Measurements from ENCODE around the gene FUBP3. TPM values are rescaled to one million over a fixed set of nuclear protein-coding genes. Genes with fewer than 3 reads are reported as not detected.

FUBP3 gene
- total and polyA plus RNA-seq, 2 experiments from 2014 or later: 82.0 to 115 TPM

- DNase-seq (ENCODE audit: low read depth in 1 of 2, low spot score in 1 of 2): no peak
- no peak overlapping the region for H3K27ac ChIP-seq
- H3K4me3 ChIP-seq: no peak overlapping the region
- no peak for TF ChIP-seq CTCF (IDR thresholded peaks at IDR 0.05; ENCODE audit: low read depth, low read length)
- peaks cover 4% of the 10 kb centered on the region for H3K4me1 ChIP-seq (ENCODE audit: low read depth)
- no peaks in the 10 kb centered on the region for H3K36me3 ChIP-seq
- H3K9me3 ChIP-seq (ENCODE audit: low read depth): no peaks in the 10 kb centered on the region
- H3K27me3 ChIP-seq: peaks cover 100% of the 10 kb centered on the region
These were observed 83.0 kb downstream of the FUBP3 start for GRCh38 chr9:130662099-130662969.

GRCh38 chr9:130662970-130663257, 83.5 kb downstream of the FUBP3 start:
- no peak for DNase-seq (ENCODE audit: low read depth in 1 of 2, low spot score in 1 of 2)
- H3K36me3 ChIP-seq: no peaks in the 10 kb centered on the region
- H3K27ac ChIP-seq: no peak overlapping the region
- no peaks in the 10 kb centered on the region for H3K9me3 ChIP-seq (ENCODE audit: low read depth)
- no peak for TF ChIP-seq CTCF (IDR thresholded peaks at IDR 0.05; ENCODE audit: low read depth, low read length)
- H3K4me3 ChIP-seq: no peak overlapping the region
- H3K27me3 ChIP-seq: peaks cover 100% of the 10 kb centered on the region
- peaks cover 4% of the 10 kb centered on the region for H3K4me1 ChIP-seq (ENCODE audit: low read depth)

- DNase-seq (ENCODE audit: low read depth in 1 of 2, low spot score in 1 of 2): no peak
- TF ChIP-seq CTCF (IDR thresholded peaks at IDR 0.05; ENCODE audit: low read depth, low read length): no peak
- Histone ChIP-seq H3K27ac (no peak overlapping the region), H3K4me1 (ENCODE audit: low read depth) (peaks cover 4% of the 10 kb centered on the region), H3K36me3 (no peaks in the 10 kb centered on the region), H3K9me3 (ENCODE audit: low read depth) (no peaks in the 10 kb centered on the region), H3K4me3 (no peak overlapping the region), H3K27me3 (peaks cover 100% of the 10 kb centered on the region)
These were observed 84.0 kb downstream of the FUBP3 start for GRCh38 chr9:130663258-130663976.

GRCh38 chr9:130663977-130664250, 84.5 kb downstream of the FUBP3 start:
- peaks cover 4% of the 10 kb centered on the region for H3K4me1 ChIP-seq (ENCODE audit: low read depth)
- H3K36me3 ChIP-seq: no peaks in the 10 kb centered on the region
- no peak for DNase-seq (ENCODE audit: low read depth in 1 of 2, low spot score in 1 of 2)

More at GRCh38 chr9:130663977-130664250, 84.5 kb downstream of the FUBP3 start:
- no peaks in the 10 kb centered on the region for H3K9me3 ChIP-seq (ENCODE audit: low read depth)
- no peak overlapping the region for H3K27ac ChIP-seq
- no peak overlapping the region for H3K4me3 ChIP-seq
- TF ChIP-seq CTCF (IDR thresholded peaks at IDR 0.05; ENCODE audit: low read depth, low read length): no peak
- peaks cover 100% of the 10 kb centered on the region for H3K27me3 ChIP-seq
